K562 (cell line): ENCODE measurements around the gene FOXP4. TPM values are rescaled to one million over a fixed set of nuclear protein-coding genes. Genes with fewer than 3 reads are reported as not detected.

Source experiments
- ATAC-seq: fragments of 200-7000 bp; cut with Tn5 transposase; 3 replicates; pipeline ENCODE4 v1.9.1; 2020; ENCODE audit warnings: moderate library complexity
- BruUV-seq: library from RNA; stranded (reverse); fragments of 400-500 nt; replicated peaks from 2 replicates; lab custom pipeline; 2021; lab: Mats Ljungman, UMichigan
- CTCF ChIA-PET: fragments of 300-600 bp; formaldehyde crosslinking; extraction: SDS; loops from one replicate; lab custom pipeline; 2021; ENCODE audit warnings: low intra/inter-chr PET ratio; lab: Yijun Ruan, JAX
- POLR2A ChIA-PET: fragments of 300-600, 350-650 bp; sonication (Branson Sonifier 250); formaldehyde crosslinking; extraction: SDS; loops from one replicate; lab custom pipeline; 2021; ENCODE audit warnings: antibody characterized with exemption, inconsistent platforms; lab: Yijun Ruan, JAX
- DNase-seq, 4 experiments: peaks; one replicate each; pipeline versions ENCODE4 v3.0.0 to v3.0.0-alpha.2; 2011 to 2018; ENCODE audit warnings: low spot score in 3 of 4, mixed read lengths in 3 of 4; ENCODE audit errors: extremely low read depth in 1 of 4
- FAIRE-seq: peaks from 2 replicates; lab custom pipeline; 2011; peaks lifted over from hg19 to GRCh38; lab: Jason Lieb, UNC
- H2AFZ ChIP-seq: 2 replicates; pipeline ENCODE4 v1.6.0; 2011; ENCODE audit warnings: low read depth, low read length, control low read depth, inconsistent platforms
- H3K27ac ChIP-seq: fragments of 200-600 bp; 3 replicates; pipeline ENCODE4 v1.8.0; 2011; ENCODE audit warnings: low read depth, mild to moderate bottlenecking, control low read depth, inconsistent platforms, low read length, moderate library complexity, mixed read lengths; ENCODE audit errors: extremely low read depth
- H3K27me3 ChIP-seq, 2 experiments: fragments of 300-600 bp in 1 of 2; 2 replicates in 1 of 2; 3 replicates in 1 of 2; pipeline versions ENCODE4 v1.6.0 to v1.8.0; 2011; ENCODE audit warnings: inconsistent platforms in 2 of 2, low read length in 2 of 2, mild to moderate bottlenecking in 1 of 2, mixed read lengths in 1 of 2, moderate library complexity in 1 of 2; ENCODE audit not compliant: control insufficient read depth in 2 of 2, insufficient read depth in 2 of 2
- H3K36me3 ChIP-seq: fragments of 300-600 bp; 3 replicates; pipeline ENCODE4 v1.8.0; 2011; ENCODE audit warnings: mild to moderate bottlenecking, low read length, inconsistent platforms; ENCODE audit not compliant: control insufficient read depth, insufficient read depth
- H3K4me1 ChIP-seq, 2 experiments: fragments of 200-600 bp in 1 of 2; replicated peaks in 1 of 2; 2 replicates in 1 of 2; 3 replicates in 1 of 2; pipeline versions ENCODE4 v1.5.1 to v1.8.0; 2011; ENCODE audit warnings: inconsistent platforms in 2 of 2, low read length in 2 of 2, mild to moderate bottlenecking in 1 of 2, mixed read lengths in 1 of 2, moderate library complexity in 1 of 2; ENCODE audit not compliant: control insufficient read depth in 2 of 2, insufficient read depth in 2 of 2
- H3K4me2 ChIP-seq: 2 replicates; pipeline ENCODE4 v1.6.1; 2011; ENCODE audit warnings: low read length, control low read depth, inconsistent platforms, mixed read lengths; ENCODE audit not compliant: insufficient read depth
- H3K4me3 ChIP-seq: fragments of 200-600 bp; sonication (generic), shearing (Covaris generic); 2 replicates; pipeline ENCODE4 v1.5.1; 2016; ENCODE audit warnings: control low read depth, inconsistent platforms
- H3K79me2 ChIP-seq: fragments of 200-600 bp; 3 replicates; pipeline ENCODE4 v1.8.0; 2011; ENCODE audit warnings: low read length, inconsistent platforms; ENCODE audit not compliant: control insufficient read depth, insufficient read depth
- H3K9ac ChIP-seq, 2 experiments: 2 replicates each; pipeline versions ENCODE4 v1.6.0 to v1.6.1; 2011; ENCODE audit warnings: low read depth in 2 of 2, low read length in 2 of 2, control low read depth in 1 of 2, inconsistent platforms in 1 of 2, mild to moderate bottlenecking in 1 of 2, mixed read lengths in 1 of 2; ENCODE audit not compliant: insufficient read depth in 1 of 2
- H3K9me1 ChIP-seq: one replicate; pipeline ENCODE4 v1.6.0; 2011; ENCODE audit warnings: inconsistent platforms, mild to moderate bottlenecking, low read length, moderate library complexity; ENCODE audit not compliant: control insufficient read depth, insufficient read depth
- H3K9me3 ChIP-seq: replicated peaks from 2 replicates; pipeline ENCODE4 v1.5.1; 2011; ENCODE audit warnings: low read depth, low read length, inconsistent platforms; ENCODE audit not compliant: control insufficient read depth, insufficient read depth
- H4K20me1 ChIP-seq: replicated peaks from 2 replicates; pipeline ENCODE4 v1.6.1; 2011; ENCODE audit warnings: low read length, inconsistent platforms, mixed read lengths; ENCODE audit not compliant: control insufficient read depth, insufficient read depth
- CBX3 ChIP-seq, 2 experiments: IDR thresholded peaks; 1 replicate in 1 of 2; 2 replicates in 1 of 2; pipeline ENCODE4 v1.6.1; 2012; ENCODE audit warnings: inconsistent platforms in 2 of 2, low read length in 2 of 2, borderline replicate concordance in 1 of 2, control low read depth in 1 of 2
- DMBX1 ChIP-seq: fragments of 250-450 bp; sonication (Bioruptor Pico); IDR thresholded peaks from 2 replicates; pipeline ENCODE4 v1.8.0; 2022; ENCODE audit warnings: inconsistent platforms, mild to moderate bottlenecking, moderate library complexity, borderline replicate concordance
- DPF2 ChIP-seq: fragments of 450-650 bp; IDR thresholded peaks from 2 replicates; pipeline ENCODE4 v1.6.1; 2016
- FUS ChIP-seq: fragments of 200-400 bp; formaldehyde crosslinking; optimal IDR thresholded peaks from 2 replicates; pipeline ENCODE3; 2017; ENCODE audit warnings: low read depth, low read length
- NCOA6 ChIP-seq: fragments of 450-650 bp; IDR thresholded peaks from 2 replicates; pipeline ENCODE4 v1.6.1; 2017; ENCODE audit warnings: mild to moderate bottlenecking
- SMC3 ChIP-seq: conservative IDR thresholded peaks from 2 replicates; pipeline ENCODE4 v1.6.1; 2011; ENCODE audit warnings: low read depth, low read length, improper control_type of control experiment; ENCODE audit not compliant: insufficient read depth
- ZNF277 ChIP-seq: fragments of 250-450 bp; sonication (Bioruptor Pico); IDR thresholded peaks from 2 replicates; pipeline ENCODE4 v1.8.0; 2022; ENCODE audit warnings: inconsistent platforms, mild to moderate bottlenecking, moderate library complexity, borderline replicate concordance
- ZNF436 ChIP-seq: fragments of 250-450, 450-650 bp; sonication (Bioruptor Pico); formaldehyde crosslinking; IDR thresholded peaks from 2 replicates; pipeline ENCODE4 v1.7.0; 2020; ENCODE audit warnings: mild to moderate bottlenecking
- ZNF717 ChIP-seq: fragments of 250-450 bp; sonication (Bioruptor Pico); IDR thresholded peaks from 2 replicates; pipeline ENCODE4 v1.5.0; 2021
- WGBS: fragments of 100-300 bp; shearing (Covaris generic); methylation state at CpG from one replicate; pipeline ENCODE4 v1.1.6; 2016; ENCODE audit warnings: low coverage, mixed read lengths; ENCODE audit not compliant: insufficient coverage; ENCODE audit errors: missing lambda C conversion rate; 5-methylcytosine and 5-hydroxymethylcytosine counted together
- in situ Hi-C: fragments of 300-500 bp; cut with MboI; formaldehyde crosslinking; loops from 4 replicates; pipeline ENCODE4 v1.15.0; 2018; ENCODE audit warnings: inconsistent platforms, mixed read lengths
- intact Hi-C: fragments of 100-400 bp; cut with micrococcal nuclease; formaldehyde crosslinking; loops from 2 replicates; pipeline ENCODE4 v1.14.2; 2022
- polyA plus RNA-seq, 8 experiments: library from polyadenylated mRNA; depleted of rRNA in 4 of 8; stranded (reverse) in 5 of 8; unstranded in 3 of 8; fragments of >200 nt; fragmentation: Nextera tagmentation in 2 of 8; fragmentation: Illumina TruSeq in 1 of 8; extraction: Ambion mirVana in 2 of 8; extraction: Trizol in 1 of 8; gene quantifications; 2 replicates each; pipeline versions ENCODE4 v1.2.1 to v1.2.3, GENCODE V29; 2011 to 2014; ENCODE audit warnings: inconsistent platforms in 1 of 8, missing spikeins in 1 of 8
- total RNA-seq, 7 experiments: library from RNA; depleted of rRNA in 6 of 7; stranded (reverse); fragments of >200 nt in 6 of 7; fragmentation: Illumina TruSeq in 2 of 7; extraction: Trizol in 2 of 7; gene quantifications; 2 replicates each; pipeline versions ENCODE4 v1.2.1 to v1.2.3, GENCODE V29; 2011 to 2021; ENCODE audit warnings: low replicate concordance in 1 of 7
- TF ChIP-seq, protein P1 (sequence below): fragments of 250-450 bp; sonication (Bioruptor Pico); IDR thresholded peaks from 2 replicates; pipeline ENCODE4 v1.8.0; 2022; ENCODE audit warnings: moderate library complexity, mild to moderate bottlenecking, inconsistent platforms

FOXP4 gene
- total and polyA plus RNA-seq, 9 of the 15 experiments (the other 6 are each of a cell fraction or from before 2014, with no cell fraction given): 0.11 to 29.4 (median 2.3) TPM

DNA sequence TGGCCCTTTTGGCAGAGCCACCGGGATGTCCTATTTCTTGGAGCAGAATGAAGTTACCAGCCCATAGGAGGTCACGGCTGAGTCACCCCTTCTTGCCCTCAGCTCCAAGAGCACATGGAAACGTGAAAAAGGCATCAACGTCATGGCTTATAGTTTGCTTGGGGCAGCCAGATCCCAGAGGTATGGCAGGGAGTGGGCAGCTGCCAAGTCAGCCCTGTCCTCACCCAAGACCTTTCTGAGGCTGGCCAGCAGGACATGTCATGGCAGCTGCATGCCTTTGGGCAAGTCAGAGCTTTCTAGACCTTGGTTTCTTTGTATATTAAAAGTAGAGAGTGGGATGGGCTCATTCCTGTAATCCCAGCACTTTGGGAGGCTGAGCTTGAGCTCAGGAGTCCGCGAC, 83.9 kb downstream of the FOXP4 start:
- Histone ChIP-seq H3K27me3 (peaks cover 58 to 85% of the 10 kb centered on the region in 2 experiments), H4K20me1 (peaks cover 10% of the 10 kb centered on the region; the same call in 1 of the 2 replicates), H3K79me2 (no peaks in the 10 kb centered on the region), H3K9me3 (no peaks in the 10 kb centered on the region)
- ChIA-PET POLR2A (interaction anchor here (0.6 to 1.5 kb wide), 3 partner anchors 11 to 443 kb away, joined by 3 to 4 read pairs (median 4); no protein-coding TSS in a partner anchor), CTCF (no interaction called here)
- no peak for DNase-seq
- no peak for ATAC-seq
- intact Hi-C loops: no loop called here
- no peak for FAIRE-seq
- TF ChIP-seq ZNF717: no peak
- TF ChIP-seq, protein P1, sequence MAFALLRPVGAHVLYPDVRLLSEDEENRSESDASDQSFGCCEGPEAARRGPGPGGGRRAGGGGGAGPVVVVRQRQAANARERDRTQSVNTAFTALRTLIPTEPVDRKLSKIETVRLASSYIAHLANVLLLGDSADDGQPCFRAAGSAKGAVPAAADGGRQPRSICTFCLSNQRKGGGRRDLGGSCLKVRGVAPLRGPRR: no peak
- TF ChIP-seq ZNF436: no peak
- no peak for TF ChIP-seq DMBX1 (CRISPR knock-in tag)
- no peak for TF ChIP-seq DPF2
- TF ChIP-seq FUS: no peak
- no peak for TF ChIP-seq NCOA6
- TF ChIP-seq SMC3: no peak
- no peak for TF ChIP-seq ZNF277 (CRISPR knock-in tag)
- no peak for TF ChIP-seq CBX3 (IDR thresholded peaks at IDR 0.05; ENCODE audit: borderline replicate concordance in 1 of 2, low read length in 2 of 2)
- TF ChIP-seq, all 486 proteins: peak for 0
- Histone ChIP-seq H3K4me3 (no peak overlapping the region), H3K4me2 (no peak overlapping the region), H3K9ac (no peak overlapping the region), H3K27ac (no peak overlapping the region), H3K36me3 (no peaks in the 10 kb centered on the region), H2AFZ (no peak overlapping the region), H3K9me1 (no peaks in the 10 kb centered on the region), H3K4me1 (no peaks in the 10 kb centered on the region)
- no TSS peak for BruUV-seq
- 2% methylated on average over 6 of the region's 6 CpGs for WGBS
- in situ Hi-C loops: no loop called here
